SK-N-SH (cell line): ENCODE results near the gene SLN. TPM values are rescaled to one million over a fixed set of nuclear protein-coding genes. Genes with fewer than 3 reads are reported as not detected.

ENCODE experiments used
- CTCF ChIA-PET: fragments of 300-600, 350-600 bp; formaldehyde crosslinking; extraction: SDS; loops from one replicate; lab custom pipeline; 2021; lab: Yijun Ruan, JAX
- POLR2A ChIA-PET: fragments of 350-600 bp; sonication (Branson Sonifier 250); formaldehyde crosslinking; extraction: SDS; loops from one replicate; lab custom pipeline; 2020; ENCODE audit warnings: antibody characterized with exemption, inconsistent platforms; lab: Yijun Ruan, JAX
- DNase-seq: peaks from one replicate; pipeline ENCODE4 v3.0.0; 2012
- H2AFZ ChIP-seq: fragments of 200-600 bp; sonication (generic); 2 replicates; pipeline ENCODE4 v1.8.1; 2016; ENCODE audit warnings: antibody characterized with exemption, mild to moderate bottlenecking, low read depth
- H3F3A ChIP-seq: fragments of 200-600 bp; sonication (generic); replicated peaks from 2 replicates; pipeline ENCODE3; 2016; ENCODE audit warnings: antibody characterized with exemption, mild to moderate bottlenecking; ENCODE audit not compliant: insufficient read depth
- H3K27ac ChIP-seq, 2 experiments: fragments of 200-500 bp in 1 of 2; fragments of 200-600 bp in 1 of 2; sonication (Bioruptor generic) in 1 of 2; sonication (generic), shearing (Covaris generic) in 1 of 2; 2 replicates each; pipeline versions ENCODE4 v1.5.1 to v1.6.1; 2014 to 2016; ENCODE audit warnings: low read depth in 2 of 2, inconsistent platforms in 1 of 2, low read length in 1 of 2, mild to moderate bottlenecking in 1 of 2, mixed read lengths in 1 of 2
- H3K27me3 ChIP-seq: fragments of 200-600 bp; sonication (generic), shearing (Covaris generic); 2 replicates; pipeline ENCODE4 v1.6.1; 2016; ENCODE audit warnings: mixed run types; ENCODE audit not compliant: insufficient read depth
- H3K36me3 ChIP-seq, 2 experiments: fragments of 200-500 bp in 1 of 2; fragments of 200-600 bp in 1 of 2; sonication (Bioruptor generic) in 1 of 2; sonication (generic) in 1 of 2; replicated peaks in 1 of 2; 2 replicates each; pipeline versions ENCODE3 to v1.5.1; 2014 to 2016; ENCODE audit warnings: low read length in 1 of 2, mild to moderate bottlenecking in 1 of 2; ENCODE audit not compliant: insufficient read depth in 2 of 2, control insufficient read depth in 1 of 2
- H3K4me1 ChIP-seq, 2 experiments: fragments of 200-500 bp in 1 of 2; fragments of 200-600 bp in 1 of 2; sonication (Bioruptor generic) in 1 of 2; sonication (generic), shearing (Covaris generic) in 1 of 2; 2 replicates each; pipeline versions ENCODE4 v1.5.1 to v1.6.1; 2014 to 2016; ENCODE audit warnings: low read depth in 1 of 2, low read length in 1 of 2, mixed run types in 1 of 2; ENCODE audit not compliant: insufficient read depth in 2 of 2, control insufficient read depth in 1 of 2
- H3K4me2 ChIP-seq: fragments of 200-600 bp; sonication (generic), shearing (Covaris generic); 2 replicates; pipeline ENCODE4 v1.6.1; 2017; ENCODE audit warnings: mixed run types
- H3K4me3 ChIP-seq, 2 experiments: fragments of 200-500 bp in 1 of 2; fragments of 200-600 bp in 1 of 2; sonication (Bioruptor generic) in 1 of 2; sonication (generic), shearing (Covaris generic) in 1 of 2; 2 replicates each; pipeline versions ENCODE4 v1.5.1 to v1.8.1; 2014 to 2016; ENCODE audit warnings: low read depth in 2 of 2, inconsistent platforms in 1 of 2, low read length in 1 of 2, mild to moderate bottlenecking in 1 of 2, mixed read lengths in 1 of 2, moderate library complexity in 1 of 2
- H3K79me2 ChIP-seq: fragments of 200-600 bp; sonication (generic); 2 replicates; pipeline ENCODE4 v1.8.1; 2017; ENCODE audit warnings: mild to moderate bottlenecking; ENCODE audit not compliant: insufficient read depth
- H3K9ac ChIP-seq: fragments of 200-600 bp; sonication (generic); 2 replicates; pipeline ENCODE4 v1.6.1; 2017; ENCODE audit warnings: mixed run types
- H3K9me2 ChIP-seq: fragments of 200-600 bp; sonication (generic); 2 replicates; pipeline ENCODE4 v1.6.1; 2017; ENCODE audit warnings: mixed run types
- H3K9me3 ChIP-seq: fragments of 200-600 bp; sonication (generic); 2 replicates; pipeline ENCODE4 v1.6.1; 2017; ENCODE audit warnings: mixed run types, mild to moderate bottlenecking, moderate library complexity
- H4K20me1 ChIP-seq: fragments of 200-600 bp; sonication (generic); 2 replicates; pipeline ENCODE4 v1.6.1; 2017; ENCODE audit warnings: mild to moderate bottlenecking, mixed run types; ENCODE audit not compliant: insufficient read depth
- CHD2 ChIP-seq: fragments of 150-350 bp; IDR thresholded peaks from 2 replicates; pipeline ENCODE4 v1.6.1; 2018; ENCODE audit warnings: low read length; ENCODE audit not compliant: partially characterized antibody
- CTCF ChIP-seq: fragments of 200-600 bp; sonication (generic); IDR thresholded peaks from 2 replicates; pipeline ENCODE4 v1.6.1; 2017; ENCODE audit warnings: antibody characterized with exemption, mild to moderate bottlenecking, moderate library complexity
- ELF1 ChIP-seq: IDR thresholded peaks from 2 replicates; pipeline ENCODE4 v1.4.0; 2012
- EP300 ChIP-seq, 2 experiments: IDR thresholded peaks; 2 replicates each; pipeline versions ENCODE4 v1.4.0 to v1.6.1; 2012; ENCODE audit warnings: borderline replicate concordance in 1 of 2, low read depth in 1 of 2, low read length in 1 of 2
- EZH2phosphoT487 ChIP-seq: fragments of 200-600 bp; sonication (generic); IDR thresholded peaks from 2 replicates; pipeline ENCODE4 v1.6.1; 2017; ENCODE audit warnings: low read depth, mixed run types, mild to moderate bottlenecking, antibody characterized with exemption, moderate library complexity, borderline replicate concordance
- FOSL2 ChIP-seq: IDR thresholded peaks from 2 replicates; pipeline ENCODE4 v1.4.0; 2012; ENCODE audit warnings: low read depth, mild to moderate bottlenecking, moderate library complexity, borderline replicate concordance
- FOXM1 ChIP-seq: IDR thresholded peaks from 2 replicates; pipeline ENCODE4 v1.4.0; 2012; ENCODE audit warnings: low read depth, mild to moderate bottlenecking
- GABPA ChIP-seq: IDR thresholded peaks from 2 replicates; pipeline ENCODE4 v1.4.0; 2012; ENCODE audit warnings: low read depth, mild to moderate bottlenecking
- IRF3 ChIP-seq: fragments of 150-350 bp; IDR thresholded peaks from 2 replicates; pipeline ENCODE4 v1.6.1; 2016; ENCODE audit warnings: mild to moderate bottlenecking, low read depth, low read length
- JUND ChIP-seq: IDR thresholded peaks from 2 replicates; pipeline ENCODE4 v1.4.0; 2012
- MAX ChIP-seq: IDR thresholded peaks from 2 replicates; pipeline ENCODE4 v1.4.0; 2012; ENCODE audit warnings: low read depth
- MEF2A ChIP-seq: IDR thresholded peaks from 2 replicates; pipeline ENCODE4 v1.4.0; 2012; ENCODE audit warnings: low read depth, borderline replicate concordance
- NRF1 ChIP-seq: IDR thresholded peaks from 2 replicates; pipeline ENCODE4 v1.6.1; 2012; ENCODE audit warnings: low read depth, mild to moderate bottlenecking, low read length
- POLR2AphosphoS5 ChIP-seq: IDR thresholded peaks from 2 replicates; pipeline ENCODE4 v1.6.1; 2012; ENCODE audit warnings: low read depth, low read length
- RAD21 ChIP-seq: IDR thresholded peaks from 2 replicates; pipeline ENCODE4 v1.6.1; 2012; ENCODE audit warnings: mild to moderate bottlenecking, low read length
- RFX5 ChIP-seq: IDR thresholded peaks from 2 replicates; pipeline ENCODE4 v1.6.1; 2012; ENCODE audit warnings: mild to moderate bottlenecking, improper control_type of control experiment, low read length
- RXRA ChIP-seq: IDR thresholded peaks from 2 replicates; pipeline ENCODE4 v1.4.0; 2012; ENCODE audit warnings: low read depth, mild to moderate bottlenecking, borderline replicate concordance
- SIN3A ChIP-seq: IDR thresholded peaks from 2 replicates; pipeline ENCODE4 v1.6.1; 2012; ENCODE audit warnings: low read depth, mild to moderate bottlenecking, low read length, moderate library complexity, borderline replicate concordance
- TAF1 ChIP-seq: IDR thresholded peaks from 2 replicates; pipeline ENCODE4 v1.6.1; 2012; ENCODE audit warnings: low read depth, mild to moderate bottlenecking, low read length, moderate library complexity, borderline replicate concordance
- TEAD4 ChIP-seq: IDR thresholded peaks from 2 replicates; pipeline ENCODE4 v1.4.0; 2012; ENCODE audit warnings: mild to moderate bottlenecking, borderline replicate concordance; ENCODE audit not compliant: insufficient read depth
- USF1 ChIP-seq: IDR thresholded peaks from 2 replicates; pipeline ENCODE4 v1.4.0; 2012; ENCODE audit warnings: low read depth, borderline replicate concordance
- ZBTB33 ChIP-seq: IDR thresholded peaks from 2 replicates; pipeline ENCODE4 v1.4.0; 2012; ENCODE audit warnings: low read depth, borderline replicate concordance
- WGBS: methylation state at CpG from one replicate; pipeline ENCODE4 v1.1.6; 2017; ENCODE audit warnings: low lambda C conversion rate; 5-methylcytosine and 5-hydroxymethylcytosine counted together
- polyA plus RNA-seq, 3 experiments: library from polyadenylated mRNA; depleted of rRNA; stranded (reverse); fragments of >200 nt; gene quantifications; 2 replicates each; pipeline ENCODE4 v1.2.3, GENCODE V29; 2012

The SLN gene
- polyA plus RNA-seq, 1 of the 3 experiments (the other 2 are of a cell fraction), result not detected

- POLR2A ChIA-PET, result no interaction called here
- Histone ChIP-seq H3K27me3 (peaks cover 5% of the 10 kb centered on the region; the same call in 1 of the 2 replicates), H3K27ac (no peak overlapping the region), H3K36me3 (no peaks in the 10 kb centered on the region), H3K79me2 (no peaks in the 10 kb centered on the region), H3K4me3 (no peak overlapping the region), H3K9me2 (no peaks in the 10 kb centered on the region), H3F3A (no peaks in the 10 kb centered on the region), H3K4me1 (no peaks in the 10 kb centered on the region; a peak in 2 of 4 replicates), H4K20me1 (no peaks in the 10 kb centered on the region), H3K9ac (no peak overlapping the region), H3K9me3 (no peaks in the 10 kb centered on the region), H2AFZ (no peak overlapping the region), H3K4me2 (no peak overlapping the region)
- TF ChIP-seq FOXM1 (no peak), EZH2phosphoT487 (no peak), MEF2A (no peak), NRF1 (no peak), RFX5 (no peak), SIN3A (no peak), MAX (no peak), USF1 (no peak), GABPA (no peak), TAF1 (no peak), CHD2 (no peak), TEAD4 (no peak), EP300 (IDR thresholded peaks at IDR 0.05; ENCODE audit: borderline replicate concordance in 1 of 2, low read depth in 1 of 2, low read length in 1 of 2) (no peak)
- CTCF ChIA-PET, result interaction anchor here (0.8 to 1.4 kb wide), 2 partner anchors 36 to 155 kb away, joined by 3 to 4 read pairs; no protein-coding TSS in a partner anchor
- DNase-seq, result no peak
- 42% methylated on average over 7 of the region's 7 CpGs for WGBS
These were observed 7.9 kb upstream of the SLN start for GRCh38 chr11:107719557-107720302.

- POLR2A ChIA-PET, result no interaction called here
- H3K27ac ChIP-seq, result no peak overlapping the region
- no peaks in the 10 kb centered on the region for H3K36me3 ChIP-seq
- no peaks in the 10 kb centered on the region; a peak in 2 of 4 replicates for H3K4me1 ChIP-seq
- H3K4me3 ChIP-seq, result no peak overlapping the region
- 80% methylated on average over 1 of the region's 3 CpGs for WGBS
- H3K79me2 ChIP-seq, result no peaks in the 10 kb centered on the region
- no peaks in the 10 kb centered on the region for H4K20me1 ChIP-seq
- no peaks in the 10 kb centered on the region for H3K9me3 ChIP-seq
- peaks cover 5% of the 10 kb centered on the region; the same call in 1 of the 2 replicates for H3K27me3 ChIP-seq
- H3K4me2 ChIP-seq, result no peak overlapping the region
- H3K9me2 ChIP-seq, result no peaks in the 10 kb centered on the region
- CTCF ChIA-PET, result no interaction called here
- no peak for DNase-seq
- H2AFZ ChIP-seq, result no peak overlapping the region
- no peak overlapping the region for H3K9ac ChIP-seq
- no peaks in the 10 kb centered on the region for H3F3A ChIP-seq
- TF ChIP-seq RAD21 (no peak), RXRA (no peak), ZBTB33 (no peak), JUND (no peak), TAF1 (no peak), CTCF (no peak), FOSL2 (no peak), TEAD4 (no peak), MAX (no peak), ELF1 (no peak), IRF3 (no peak), POLR2AphosphoS5 (no peak)
These were observed 7.2 kb upstream of the SLN start for GRCh38 chr11:107719073-107719472.
